NCI-H748 (cell line): ENCODE results near the gene TAS1R3.
A peak's percentile ranks its signal among the peaks of the same experiment; 100 is the strongest.

Source experiments
- DNase-seq: peaks from one replicate; lab custom pipeline; 2025; ENCODE audit not compliant: unreplicated experiment; lab: John Stamatoyannopoulos, UW

Gene TAS1R3

GRCh38 chr1:1320666-1321448 is 10.2 kb upstream of the TAS1R3 start:
- no peak for DNase-seq

DNA sequence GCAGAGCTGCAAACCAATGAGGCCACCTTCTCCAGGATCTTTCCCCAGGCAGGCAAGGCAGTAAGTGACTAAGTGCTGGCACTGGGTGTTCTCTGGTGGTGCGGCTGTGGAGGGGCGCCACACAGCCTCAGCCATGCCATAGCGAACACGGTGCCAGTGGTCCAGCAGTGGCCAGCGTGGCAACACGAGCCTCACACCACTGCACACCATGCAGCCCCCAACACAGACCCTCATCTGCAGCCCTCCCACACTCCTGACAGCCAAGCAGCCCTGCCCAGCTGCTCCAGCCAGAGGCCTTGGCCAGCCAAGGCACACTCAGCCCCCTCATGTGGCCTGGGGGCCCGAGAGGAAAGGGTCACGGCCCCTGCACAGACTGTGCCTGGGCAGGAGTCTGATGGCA is 9.6 kb upstream of the TAS1R3 start:
- DNase-seq, result no peak

GRCh38 chr1:1322418-1322817 is 8.7 kb upstream of the TAS1R3 start:
- DNase-seq, result no peak

GRCh38 chr1:1322952-1323351 is 8.1 kb upstream of the TAS1R3 start:
- no peak for DNase-seq

- DNase-seq, result no peak
These were observed 7.0 kb upstream of the TAS1R3 start for GRCh38 chr1:1324084-1324523.

DNA sequence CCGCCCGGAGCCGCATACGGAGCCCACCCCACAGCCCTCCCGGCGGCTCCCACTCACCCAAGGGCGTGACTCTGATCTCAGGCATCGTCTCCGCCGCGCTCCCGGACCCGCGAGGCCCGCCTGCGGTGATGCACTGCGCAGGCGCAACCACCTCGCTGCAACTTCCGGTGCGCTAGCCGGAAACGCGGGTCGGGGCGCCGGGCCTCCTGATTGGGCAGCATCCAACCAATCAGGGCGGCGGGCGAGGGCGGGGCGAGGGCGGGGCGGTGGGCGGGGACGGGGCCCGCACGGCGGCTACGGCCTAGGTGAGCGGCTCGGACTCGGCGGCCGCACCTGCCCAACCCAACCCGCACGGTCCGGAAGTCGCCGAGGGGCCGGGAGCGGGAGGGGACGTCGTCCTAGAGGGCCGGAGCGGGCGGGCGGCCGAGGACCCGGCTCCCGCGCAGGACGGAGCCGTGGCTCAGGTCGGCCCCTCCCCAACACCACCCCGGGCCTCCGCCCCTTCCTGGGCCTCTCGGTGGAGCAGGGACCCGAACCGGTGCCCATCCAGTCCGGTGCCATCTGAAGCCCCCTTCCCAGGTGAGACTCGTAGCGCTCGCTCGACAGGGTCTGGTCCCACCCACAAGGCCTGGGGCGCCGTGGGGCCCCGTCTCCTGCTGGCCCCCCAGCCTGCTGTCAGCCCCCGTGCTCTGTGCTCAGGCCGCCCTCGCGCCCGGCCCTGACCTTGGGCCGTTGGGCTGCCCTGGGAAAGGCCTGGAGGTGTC is 6.4 kb upstream of the TAS1R3 start, which contains the start of the genes CPTP and INTS11:
CPTP (plus strand) TSS at position 279 of the 764 bp plus-strand sequence. CDS start 2,109 bp downstream, outside the sequence.
INTS11 (minus strand) TSS at position 137 of the 764 bp plus-strand sequence; CDS start at position 85, 52 bp downstream.
- peak; percentile 87 for DNase-seq

DNA sequence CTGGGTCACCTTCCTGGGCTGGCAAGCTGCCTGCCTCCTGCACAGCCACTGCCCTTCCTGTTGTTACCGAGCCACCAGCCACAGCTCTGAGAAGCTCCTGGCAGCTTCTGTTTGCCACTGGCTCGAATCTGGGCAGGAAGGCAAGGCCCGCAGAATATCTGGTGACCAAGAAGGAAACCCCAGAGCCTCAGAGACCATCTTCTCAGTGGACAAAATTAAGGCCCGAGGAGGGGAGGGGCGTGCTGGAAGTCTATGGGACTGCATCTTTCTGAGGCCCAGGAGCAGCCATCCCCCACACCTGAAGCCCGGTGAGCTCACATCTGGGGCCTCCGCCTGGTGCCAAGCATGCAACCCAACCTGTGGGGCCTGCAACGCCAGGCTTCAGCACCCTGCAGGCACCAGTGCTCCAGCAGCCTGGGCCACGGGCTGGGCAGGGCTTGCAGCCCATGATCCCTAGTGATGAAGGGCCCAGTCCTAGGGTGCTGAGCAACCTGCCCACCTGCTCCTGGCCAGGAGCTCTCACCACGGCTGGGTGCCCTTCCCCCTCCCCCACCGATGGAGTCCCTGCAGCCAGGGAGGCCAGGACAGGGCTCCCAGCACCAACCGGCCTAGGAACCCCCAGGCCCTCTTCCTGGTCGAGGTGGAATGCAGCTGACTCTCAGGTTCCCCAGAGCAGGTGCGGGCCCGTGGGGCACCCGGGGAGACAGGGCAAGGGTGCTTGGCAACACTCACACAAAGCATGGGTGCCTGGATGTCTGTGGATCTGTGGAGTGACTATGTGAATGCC is 5.6 kb upstream of the TAS1R3 start:
- no peak for DNase-seq

GRCh38 chr1:1326075-1326605 is 4.9 kb upstream of the TAS1R3 start:
- no peak for DNase-seq

- no peak for DNase-seq
These were observed 3.8 kb upstream of the TAS1R3 start for GRCh38 chr1:1327291-1327690.

- no peak for DNase-seq
These were observed 2.8 kb upstream of the TAS1R3 start for GRCh38 chr1:1328254-1328653.

DNA sequence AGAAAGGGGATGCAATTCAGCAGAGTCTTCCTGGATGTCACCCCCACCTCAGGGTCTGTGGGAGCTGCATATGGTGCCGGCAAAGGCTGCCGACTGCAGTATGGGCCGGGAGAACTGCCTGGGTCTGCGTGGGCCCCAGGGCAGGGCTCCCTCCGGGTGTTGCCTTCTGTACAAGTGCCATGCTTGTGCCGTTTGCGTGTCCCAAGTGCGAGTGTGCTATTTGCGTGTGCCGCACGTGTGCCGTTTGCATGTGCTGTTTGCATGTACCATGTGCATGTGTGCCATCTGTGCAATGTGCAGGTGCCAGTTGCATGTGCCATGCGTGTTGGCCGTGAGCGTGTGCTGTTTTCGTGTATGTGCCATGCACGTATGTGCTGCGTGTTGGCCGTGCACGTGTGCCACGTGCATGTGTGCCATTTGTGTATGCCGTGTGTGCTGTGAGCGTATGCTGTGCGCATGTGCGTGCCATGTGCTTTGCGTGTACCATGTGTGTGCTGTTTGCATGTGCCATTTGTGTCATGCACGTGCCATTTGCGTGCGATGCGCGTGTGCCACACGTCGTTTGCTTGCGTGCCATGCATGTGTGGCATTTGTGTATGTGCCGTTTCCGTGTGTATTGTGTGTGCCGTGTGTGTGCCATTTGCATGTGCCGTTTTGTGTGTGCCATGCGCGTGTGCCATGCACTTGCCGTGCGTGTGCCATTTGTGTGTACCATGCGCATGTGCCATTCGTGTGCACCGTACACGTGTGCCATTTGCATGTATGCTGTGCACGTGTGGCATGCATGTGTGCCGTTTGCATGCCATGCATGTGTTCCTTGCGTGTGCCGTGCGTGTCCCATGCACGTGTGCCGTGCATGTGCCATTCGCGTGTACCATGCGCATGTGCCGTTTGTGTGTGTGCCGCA is 1.5 kb upstream of the TAS1R3 start:
- DNase-seq, result no peak

- no peak for DNase-seq
These were observed 563 bp upstream of the TAS1R3 start for GRCh38 chr1:1330366-1331067.

- no peak for DNase-seq
These were observed 1.1 kb downstream of the TAS1R3 start for GRCh38 chr1:1332031-1332755.

- peak; percentile 8 for DNase-seq
These were observed 1.8 kb downstream of the TAS1R3 start for GRCh38 chr1:1332774-1333480.

DNA sequence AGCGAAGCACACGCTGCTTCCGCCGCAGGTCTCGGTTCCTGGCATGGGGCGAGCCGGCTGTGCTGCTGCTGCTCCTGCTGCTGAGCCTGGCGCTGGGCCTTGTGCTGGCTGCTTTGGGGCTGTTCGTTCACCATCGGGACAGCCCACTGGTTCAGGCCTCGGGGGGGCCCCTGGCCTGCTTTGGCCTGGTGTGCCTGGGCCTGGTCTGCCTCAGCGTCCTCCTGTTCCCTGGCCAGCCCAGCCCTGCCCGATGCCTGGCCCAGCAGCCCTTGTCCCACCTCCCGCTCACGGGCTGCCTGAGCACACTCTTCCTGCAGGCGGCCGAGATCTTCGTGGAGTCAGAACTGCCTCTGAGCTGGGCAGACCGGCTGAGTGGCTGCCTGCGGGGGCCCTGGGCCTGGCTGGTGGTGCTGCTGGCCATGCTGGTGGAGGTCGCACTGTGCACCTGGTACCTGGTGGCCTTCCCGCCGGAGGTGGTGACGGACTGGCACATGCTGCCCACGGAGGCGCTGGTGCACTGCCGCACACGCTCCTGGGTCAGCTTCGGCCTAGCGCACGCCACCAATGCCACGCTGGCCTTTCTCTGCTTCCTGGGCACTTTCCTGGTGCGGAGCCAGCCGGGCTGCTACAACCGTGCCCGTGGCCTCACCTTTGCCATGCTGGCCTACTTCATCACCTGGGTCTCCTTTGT is 2.6 kb downstream of the TAS1R3 start:
- DNase-seq, result no peak

- DNase-seq, result no peak
These were observed 3.8 kb downstream of the TAS1R3 start for GRCh38 chr1:1334835-1335234.

DNA sequence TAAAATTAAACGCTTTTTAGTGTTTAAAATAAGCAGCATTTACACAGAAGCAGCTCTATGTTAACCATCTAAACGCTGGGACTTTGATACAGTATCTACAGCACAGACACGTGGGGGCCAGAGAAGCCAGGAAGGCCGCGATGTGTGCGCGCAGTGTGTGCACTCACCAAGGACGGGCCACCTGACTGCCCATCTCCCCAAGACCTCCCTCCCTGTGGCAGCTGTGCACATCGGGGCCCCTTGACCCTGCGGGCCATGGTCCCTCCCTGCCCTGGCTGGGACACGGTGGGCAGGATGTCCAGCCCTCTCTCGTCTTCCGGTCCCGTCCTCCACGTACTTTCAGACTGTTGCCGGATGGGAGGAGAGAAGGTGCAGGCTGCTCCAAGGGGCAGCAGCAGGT is 4.2 kb downstream of the TAS1R3 start:
- DNase-seq, result no peak
